Stimulated activated CD8-positive, alpha-beta memory T cell treated with anti-CD3 and anti-CD28 coated beads, Interleukin-7, amount 100 ng/mL, for 24 hours (primary cell): ENCODE results near the gene CTNNB1.

ENCODE experiments used
- DNase-seq: peaks from one replicate; pipeline ENCODE4 v3.0.0-alpha.2; 2020; ENCODE audit warnings: low read depth

The CTNNB1 gene

GRCh38 chr3:41198950-41199865 lies at the start of gene CTNNB1:
Gene CTNNB1, plus strand, starts transcription at chr3:41199505. Its CDS starts 24,564 bp downstream, at chr3:41224069.
- peak; percentile 81 for DNase-seq

- no peak for DNase-seq
These were observed 43.5 kb upstream of the CTNNB1 start for GRCh38 chr3:41155834-41156233.

GRCh38 chr3:41158947-41159346 lies 40.4 kb upstream of the CTNNB1 start:
- DNase-seq: no peak

GRCh38 chr3:41159588-41160189 lies 39.6 kb upstream of the CTNNB1 start:
- no peak for DNase-seq

GRCh38 chr3:41162541-41162940 lies 36.8 kb upstream of the CTNNB1 start:
- DNase-seq: no peak

- no peak for DNase-seq
These were observed 36.3 kb upstream of the CTNNB1 start for GRCh38 chr3:41163006-41163405.

GRCh38 chr3:41163421-41163820 lies 35.9 kb upstream of the CTNNB1 start:
- DNase-seq: no peak

GRCh38 chr3:41164777-41165176 lies 34.5 kb upstream of the CTNNB1 start:
- DNase-seq: no peak

GRCh38 chr3:41167722-41168497 lies 31.4 kb upstream of the CTNNB1 start:
- no peak for DNase-seq

GRCh38 chr3:41169023-41169422 lies 30.3 kb upstream of the CTNNB1 start:
- no peak for DNase-seq

GRCh38 chr3:41173926-41174885 lies 25.1 kb upstream of the CTNNB1 start:
- DNase-seq: no peak

- no peak for DNase-seq
These were observed 23.9 kb upstream of the CTNNB1 start for GRCh38 chr3:41175365-41175764.

- no peak for DNase-seq
These were observed 22.7 kb upstream of the CTNNB1 start for GRCh38 chr3:41176596-41176995.

GRCh38 chr3:41178576-41178975 lies 20.7 kb upstream of the CTNNB1 start:
- DNase-seq: no peak

GRCh38 chr3:41180396-41180795 lies 18.9 kb upstream of the CTNNB1 start:
- DNase-seq: no peak

- no peak for DNase-seq
These were observed 16.7 kb upstream of the CTNNB1 start for GRCh38 chr3:41182504-41183059.

- DNase-seq: no peak
These were observed 14.9 kb upstream of the CTNNB1 start for GRCh38 chr3:41184394-41184793.

- DNase-seq: no peak
These were observed 13.0 kb upstream of the CTNNB1 start for GRCh38 chr3:41186297-41186696.

GRCh38 chr3:41188306-41188705 lies 11.0 kb upstream of the CTNNB1 start:
- no peak for DNase-seq

GRCh38 chr3:41190509-41191284 lies 8.6 kb upstream of the CTNNB1 start:
- DNase-seq: no peak
